Choroid plexus epithelial cell (primary cell): ENCODE results near the gene SSUH2.

Experiments used
- DNase-seq: peaks from one replicate; pipeline ENCODE4 v3.0.0-alpha.2; 2010; ENCODE audit warnings: low read depth
- H3K4me3 ChIP-seq: 2 replicates; pipeline ENCODE4 v1.5.1; 2011; ENCODE audit warnings: low read depth, mild to moderate bottlenecking, control low read depth, low read length, moderate library complexity
- CTCF ChIP-seq: conservative IDR thresholded peaks from 2 replicates; pipeline ENCODE4 v1.5.1; 2011; ENCODE audit warnings: low read depth, mild to moderate bottlenecking, control low read depth, inconsistent platforms, low read length, moderate library complexity

Gene SSUH2

GRCh38 chr3:8597219-8597853, 47.3 kb downstream of the SSUH2 start:
- H3K4me3 ChIP-seq, result no peak overlapping the region
- TF ChIP-seq CTCF, result no peak
- peak; percentile 54 for DNase-seq

GRCh38 chr3:8596321-8597218, 48.0 kb downstream of the SSUH2 start:
- TF ChIP-seq CTCF, result no peak
- no peak overlapping the region for H3K4me3 ChIP-seq
- DNase-seq, result no peak

GRCh38 chr3:8595695-8596115, 48.9 kb downstream of the SSUH2 start:
- TF ChIP-seq CTCF, result no peak
- no peak for DNase-seq
- no peak overlapping the region for H3K4me3 ChIP-seq

- no peak for DNase-seq
- no peak overlapping the region for H3K4me3 ChIP-seq
- TF ChIP-seq CTCF, result no peak
Observed at GRCh38 chr3:8595252-8595651, 49.3 kb downstream of the SSUH2 start.

- no peak for TF ChIP-seq CTCF
- DNase-seq, result no peak
- H3K4me3 ChIP-seq, result no peak overlapping the region
Observed at GRCh38 chr3:8593021-8593827, 51.4 kb downstream of the SSUH2 start.

- TF ChIP-seq CTCF, result no peak
- DNase-seq, result peak; percentile 74
- H3K4me3 ChIP-seq, result no peak overlapping the region
Observed at GRCh38 chr3:8589880-8590556, 54.6 kb downstream of the SSUH2 start.
